Endothelial cell of umbilical vein (primary cell): Measurements from ENCODE around the gene SERPINA3.

Source experiments
- EZH2 ChIP-seq: IDR thresholded peaks from 2 replicates; pipeline ENCODE4 v1.6.1; 2012; ENCODE audit warnings: borderline replicate concordance, low read depth, mild to moderate bottlenecking, moderate library complexity, low read length, inconsistent platforms; ENCODE audit not compliant: severe bottlenecking
- GATA2 ChIP-seq: IDR thresholded peaks from 2 replicates; pipeline ENCODE4 v1.7.0; 2011; ENCODE audit warnings: low read depth, mild to moderate bottlenecking, moderate library complexity, mixed read lengths, low read length; ENCODE audit not compliant: insufficient read length, insufficient read depth
- JUN ChIP-seq: IDR thresholded peaks from 2 replicates; pipeline ENCODE4 v1.6.1; 2011; ENCODE audit warnings: borderline replicate concordance, low read depth; ENCODE audit not compliant: insufficient read length, insufficient read depth
- MYC ChIP-seq: IDR thresholded peaks from one replicate; pipeline ENCODE4 v1.6.1; 2011; ENCODE audit warnings: mild to moderate bottlenecking, low read depth, low read length
- POLR2A ChIP-seq: IDR thresholded peaks from 2 replicates; pipeline ENCODE4 v1.6.1; 2012; ENCODE audit warnings: low read depth, mild to moderate bottlenecking, control low read depth, low read length
- POLR2AphosphoS5 ChIP-seq: IDR thresholded peaks from 2 replicates; pipeline ENCODE4 v1.6.1; 2012; ENCODE audit warnings: low read depth, mild to moderate bottlenecking, control low read depth, low read length, moderate library complexity; ENCODE audit not compliant: insufficient read depth
- TF ChIP-seq, protein P1 (sequence below), 2 donors: IDR thresholded peaks; 1 replicate in 1 of 2; 2 replicates in 1 of 2; pipeline ENCODE4 v1.5.1; 2011; ENCODE audit warnings: low read length in 2 of 2, mild to moderate bottlenecking in 2 of 2, moderate library complexity in 2 of 2, control low read depth in 1 of 2, inconsistent platforms in 1 of 2, low read depth in 1 of 2; ENCODE audit not compliant: insufficient read depth in 1 of 2; ENCODE audit errors: extremely low read depth in 1 of 2
- TF ChIP-seq, protein P2 (sequence below): IDR thresholded peaks from 2 replicates; pipeline ENCODE4 v1.6.1; 2011; ENCODE audit not compliant: insufficient read depth, insufficient read length

DNA sequence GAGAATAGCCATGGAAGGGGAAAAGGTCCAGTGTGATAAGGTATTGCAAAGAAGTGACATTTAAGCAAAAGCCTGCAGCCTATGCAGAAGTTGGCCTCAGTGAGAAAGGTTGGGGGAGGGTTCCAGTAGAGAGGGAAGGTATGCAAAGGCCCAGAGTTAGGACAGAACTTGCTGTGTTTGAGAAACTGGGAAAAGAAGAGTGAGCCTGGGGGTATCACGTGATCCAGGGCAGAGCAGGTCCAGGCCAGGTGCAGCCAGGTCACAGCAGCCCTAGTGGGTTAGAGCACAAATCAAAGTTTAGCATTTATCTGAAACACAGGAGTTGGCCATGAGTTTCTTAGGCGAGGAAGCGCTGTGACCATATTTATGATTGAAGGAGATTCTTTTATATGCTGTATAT, 29.3 kb upstream of the SERPINA3 start:
- no peak for TF ChIP-seq GATA2
- TF ChIP-seq JUN: no peak
- TF ChIP-seq, protein P1, sequence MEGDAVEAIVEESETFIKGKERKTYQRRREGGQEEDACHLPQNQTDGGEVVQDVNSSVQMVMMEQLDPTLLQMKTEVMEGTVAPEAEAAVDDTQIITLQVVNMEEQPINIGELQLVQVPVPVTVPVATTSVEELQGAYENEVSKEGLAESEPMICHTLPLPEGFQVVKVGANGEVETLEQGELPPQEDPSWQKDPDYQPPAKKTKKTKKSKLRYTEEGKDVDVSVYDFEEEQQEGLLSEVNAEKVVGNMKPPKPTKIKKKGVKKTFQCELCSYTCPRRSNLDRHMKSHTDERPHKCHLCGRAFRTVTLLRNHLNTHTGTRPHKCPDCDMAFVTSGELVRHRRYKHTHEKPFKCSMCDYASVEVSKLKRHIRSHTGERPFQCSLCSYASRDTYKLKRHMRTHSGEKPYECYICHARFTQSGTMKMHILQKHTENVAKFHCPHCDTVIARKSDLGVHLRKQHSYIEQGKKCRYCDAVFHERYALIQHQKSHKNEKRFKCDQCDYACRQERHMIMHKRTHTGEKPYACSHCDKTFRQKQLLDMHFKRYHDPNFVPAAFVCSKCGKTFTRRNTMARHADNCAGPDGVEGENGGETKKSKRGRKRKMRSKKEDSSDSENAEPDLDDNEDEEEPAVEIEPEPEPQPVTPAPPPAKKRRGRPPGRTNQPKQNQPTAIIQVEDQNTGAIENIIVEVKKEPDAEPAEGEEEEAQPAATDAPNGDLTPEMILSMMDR (IDR thresholded peaks at IDR 0.05; ENCODE audit: extremely low read depth in 1 of 2, insufficient read depth in 1 of 2, low read depth in 1 of 2, low read length in 2 of 2): no peak
- no peak for TF ChIP-seq POLR2AphosphoS5
- TF ChIP-seq EZH2: no peak
- no peak for TF ChIP-seq POLR2A
- TF ChIP-seq, protein P2, sequence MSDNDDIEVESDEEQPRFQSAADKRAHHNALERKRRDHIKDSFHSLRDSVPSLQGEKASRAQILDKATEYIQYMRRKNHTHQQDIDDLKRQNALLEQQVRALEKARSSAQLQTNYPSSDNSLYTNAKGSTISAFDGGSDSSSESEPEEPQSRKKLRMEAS: no peak
- TF ChIP-seq MYC: no peak
